K562 (cell line): ENCODE results near the gene PHLDB1. TPM values are rescaled to one million over a fixed set of nuclear protein-coding genes. Genes with fewer than 3 reads are reported as not detected.
A peak's percentile ranks its signal among the peaks of the same experiment; 100 is the strongest.

ENCODE experiments used
- ATAC-seq: fragments of 200-7000 bp; cut with Tn5 transposase; 3 replicates; pipeline ENCODE4 v1.9.1; 2020; ENCODE audit warnings: moderate library complexity
- BruUV-seq: library from RNA; stranded (reverse); fragments of 400-500 nt; replicated peaks from 2 replicates; lab custom pipeline; 2021; lab: Mats Ljungman, UMichigan
- CTCF ChIA-PET: fragments of 300-600 bp; formaldehyde crosslinking; extraction: SDS; loops from one replicate; lab custom pipeline; 2021; ENCODE audit warnings: low intra/inter-chr PET ratio; lab: Yijun Ruan, JAX
- POLR2A ChIA-PET: fragments of 300-600, 350-650 bp; sonication (Branson Sonifier 250); formaldehyde crosslinking; extraction: SDS; loops from one replicate; lab custom pipeline; 2021; ENCODE audit warnings: antibody characterized with exemption, inconsistent platforms; lab: Yijun Ruan, JAX
- DNase-seq, 4 experiments: peaks; one replicate each; pipeline versions ENCODE4 v3.0.0 to v3.0.0-alpha.2; 2011 to 2018; ENCODE audit warnings: low spot score in 3 of 4, mixed read lengths in 3 of 4; ENCODE audit errors: extremely low read depth in 1 of 4
- FAIRE-seq: peaks from 2 replicates; lab custom pipeline; 2011; peaks lifted over from hg19 to GRCh38; lab: Jason Lieb, UNC
- H2AFZ ChIP-seq: 2 replicates; pipeline ENCODE4 v1.6.0; 2011; ENCODE audit warnings: low read depth, low read length, control low read depth, inconsistent platforms
- H3K27ac ChIP-seq: fragments of 200-600 bp; 3 replicates; pipeline ENCODE4 v1.8.0; 2011; ENCODE audit warnings: low read depth, mild to moderate bottlenecking, control low read depth, inconsistent platforms, low read length, moderate library complexity, mixed read lengths; ENCODE audit errors: extremely low read depth
- H3K27me3 ChIP-seq, 2 experiments: fragments of 300-600 bp in 1 of 2; 2 replicates in 1 of 2; 3 replicates in 1 of 2; pipeline versions ENCODE4 v1.6.0 to v1.8.0; 2011; ENCODE audit warnings: inconsistent platforms in 2 of 2, low read length in 2 of 2, mild to moderate bottlenecking in 1 of 2, mixed read lengths in 1 of 2, moderate library complexity in 1 of 2; ENCODE audit not compliant: control insufficient read depth in 2 of 2, insufficient read depth in 2 of 2
- H3K36me3 ChIP-seq: fragments of 300-600 bp; 3 replicates; pipeline ENCODE4 v1.8.0; 2011; ENCODE audit warnings: mild to moderate bottlenecking, low read length, inconsistent platforms; ENCODE audit not compliant: control insufficient read depth, insufficient read depth
- H3K4me1 ChIP-seq, 2 experiments: fragments of 200-600 bp in 1 of 2; replicated peaks in 1 of 2; 2 replicates in 1 of 2; 3 replicates in 1 of 2; pipeline versions ENCODE4 v1.5.1 to v1.8.0; 2011; ENCODE audit warnings: inconsistent platforms in 2 of 2, low read length in 2 of 2, mild to moderate bottlenecking in 1 of 2, mixed read lengths in 1 of 2, moderate library complexity in 1 of 2; ENCODE audit not compliant: control insufficient read depth in 2 of 2, insufficient read depth in 2 of 2
- H3K4me2 ChIP-seq: 2 replicates; pipeline ENCODE4 v1.6.1; 2011; ENCODE audit warnings: low read length, control low read depth, inconsistent platforms, mixed read lengths; ENCODE audit not compliant: insufficient read depth
- H3K4me3 ChIP-seq: fragments of 200-600 bp; sonication (generic), shearing (Covaris generic); 2 replicates; pipeline ENCODE4 v1.5.1; 2016; ENCODE audit warnings: control low read depth, inconsistent platforms
- H3K79me2 ChIP-seq: fragments of 200-600 bp; 3 replicates; pipeline ENCODE4 v1.8.0; 2011; ENCODE audit warnings: low read length, inconsistent platforms; ENCODE audit not compliant: control insufficient read depth, insufficient read depth
- H3K9ac ChIP-seq, 2 experiments: 2 replicates each; pipeline versions ENCODE4 v1.6.0 to v1.6.1; 2011; ENCODE audit warnings: low read depth in 2 of 2, low read length in 2 of 2, control low read depth in 1 of 2, inconsistent platforms in 1 of 2, mild to moderate bottlenecking in 1 of 2, mixed read lengths in 1 of 2; ENCODE audit not compliant: insufficient read depth in 1 of 2
- H3K9me1 ChIP-seq: one replicate; pipeline ENCODE4 v1.6.0; 2011; ENCODE audit warnings: inconsistent platforms, mild to moderate bottlenecking, low read length, moderate library complexity; ENCODE audit not compliant: control insufficient read depth, insufficient read depth
- H3K9me3 ChIP-seq: replicated peaks from 2 replicates; pipeline ENCODE4 v1.5.1; 2011; ENCODE audit warnings: low read depth, low read length, inconsistent platforms; ENCODE audit not compliant: control insufficient read depth, insufficient read depth
- H4K20me1 ChIP-seq: replicated peaks from 2 replicates; pipeline ENCODE4 v1.6.1; 2011; ENCODE audit warnings: low read length, inconsistent platforms, mixed read lengths; ENCODE audit not compliant: control insufficient read depth, insufficient read depth
- ARHGAP35 ChIP-seq: fragments of 450-650 bp; IDR thresholded peaks from 2 replicates; pipeline ENCODE4 v1.6.1; 2018; ENCODE audit not compliant: partially characterized antibody
- CC2D1A ChIP-seq: fragments of 450-650 bp; IDR thresholded peaks from 2 replicates; pipeline ENCODE4 v1.6.1; 2017; ENCODE audit warnings: mild to moderate bottlenecking
- CREM ChIP-seq: IDR thresholded peaks from 2 replicates; pipeline ENCODE4 v1.6.1; 2014; ENCODE audit warnings: antibody characterized with exemption, low read depth
- HOXB6 ChIP-seq: fragments of 250-450 bp; sonication (Bioruptor Pico); IDR thresholded peaks from 2 replicates; pipeline ENCODE4 v1.5.1; 2022; ENCODE audit warnings: mild to moderate bottlenecking, borderline replicate concordance
- MED1 ChIP-seq: sonication (generic); formaldehyde crosslinking; IDR thresholded peaks from 2 replicates; pipeline ENCODE4 v1.8.1; 2023; ENCODE audit warnings: missing genetic modification reagents, borderline replicate concordance
- RBFOX2 ChIP-seq: fragments of 200-400 bp; formaldehyde crosslinking; IDR thresholded peaks from 2 replicates; pipeline ENCODE4 v1.6.1; 2017; ENCODE audit warnings: low read depth, mild to moderate bottlenecking, low read length, moderate library complexity
- SPI1 ChIP-seq: IDR thresholded peaks from 2 replicates; pipeline ENCODE4 v1.6.1; 2011; ENCODE audit warnings: low read depth, low read length, control low read depth, borderline replicate concordance
- ZNF175 ChIP-seq: fragments of 200-800 bp; sonication (Bioruptor generic); IDR thresholded peaks from 2 replicates; pipeline ENCODE4 v1.6.1; 2016; ENCODE audit warnings: low read depth, mild to moderate bottlenecking, missing genetic modification characterization, missing compliant biosample characterization
- ZNF445 ChIP-seq: fragments of 250-450 bp; sonication (Bioruptor Pico); IDR thresholded peaks from 2 replicates; pipeline ENCODE4 v1.4.0; 2020; ENCODE audit warnings: low read depth, mild to moderate bottlenecking, moderate library complexity
- WGBS: fragments of 100-300 bp; shearing (Covaris generic); methylation state at CpG from one replicate; pipeline ENCODE4 v1.1.6; 2016; ENCODE audit warnings: low coverage, mixed read lengths; ENCODE audit not compliant: insufficient coverage; ENCODE audit errors: missing lambda C conversion rate; 5-methylcytosine and 5-hydroxymethylcytosine counted together
- in situ Hi-C: fragments of 300-500 bp; cut with MboI; formaldehyde crosslinking; loops from 4 replicates; pipeline ENCODE4 v1.15.0; 2018; ENCODE audit warnings: inconsistent platforms, mixed read lengths
- intact Hi-C: fragments of 100-400 bp; cut with micrococcal nuclease; formaldehyde crosslinking; loops from 2 replicates; pipeline ENCODE4 v1.14.2; 2022
- polyA plus RNA-seq, 8 experiments: library from polyadenylated mRNA; depleted of rRNA in 4 of 8; stranded (reverse) in 5 of 8; unstranded in 3 of 8; fragments of >200 nt; fragmentation: Nextera tagmentation in 2 of 8; fragmentation: Illumina TruSeq in 1 of 8; extraction: Ambion mirVana in 2 of 8; extraction: Trizol in 1 of 8; gene quantifications; 2 replicates each; pipeline versions ENCODE4 v1.2.1 to v1.2.3, GENCODE V29; 2011 to 2014; ENCODE audit warnings: inconsistent platforms in 1 of 8, missing spikeins in 1 of 8
- total RNA-seq, 7 experiments: library from RNA; depleted of rRNA in 6 of 7; stranded (reverse); fragments of >200 nt in 6 of 7; fragmentation: Illumina TruSeq in 2 of 7; extraction: Trizol in 2 of 7; gene quantifications; 2 replicates each; pipeline versions ENCODE4 v1.2.1 to v1.2.3, GENCODE V29; 2011 to 2021; ENCODE audit warnings: low replicate concordance in 1 of 7
- TF ChIP-seq, protein P1 (sequence below): fragments of 200-800 bp; sonication (Bioruptor generic); IDR thresholded peaks from 2 replicates; pipeline ENCODE4 v1.6.1; 2017; ENCODE audit warnings: missing genetic modification characterization, missing compliant biosample characterization

Gene PHLDB1
- total and polyA plus RNA-seq, 9 of the 15 experiments (the other 6 are each of a cell fraction or from before 2014, with no cell fraction given): 2.0 to 28.7 (median 16.2) TPM

DNA sequence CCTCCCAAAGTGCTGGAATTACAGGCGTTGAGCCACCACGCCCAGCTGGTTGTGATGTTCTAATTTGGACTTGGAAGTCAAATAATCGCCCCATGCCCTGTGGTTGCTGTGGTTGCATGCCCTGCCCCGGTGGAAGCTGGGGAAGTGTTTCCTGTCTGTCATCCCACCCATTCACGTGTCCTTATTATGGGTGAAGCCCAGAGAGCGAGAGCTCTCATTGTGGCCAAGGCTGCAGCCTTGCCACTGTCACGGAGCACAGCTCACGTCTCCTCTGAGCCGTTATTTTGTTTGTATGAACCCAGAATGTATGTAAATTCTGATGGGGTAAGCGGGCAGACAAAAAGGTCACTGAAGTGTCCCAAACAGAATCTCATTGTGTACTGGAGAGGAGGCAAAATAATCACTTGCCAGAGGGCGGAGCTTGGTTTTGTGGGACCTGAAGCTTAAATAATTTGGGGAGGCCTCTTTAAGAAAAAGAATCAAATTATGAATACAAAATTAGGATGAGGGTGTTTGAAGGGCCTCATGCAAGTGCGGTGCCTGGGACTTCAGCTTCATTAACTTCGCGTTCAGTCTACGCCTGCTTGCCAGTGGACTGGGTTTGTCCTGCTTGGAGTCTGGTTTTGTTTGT, 97.8 kb downstream of the PHLDB1 start (continued):
- TF ChIP-seq, protein P1, sequence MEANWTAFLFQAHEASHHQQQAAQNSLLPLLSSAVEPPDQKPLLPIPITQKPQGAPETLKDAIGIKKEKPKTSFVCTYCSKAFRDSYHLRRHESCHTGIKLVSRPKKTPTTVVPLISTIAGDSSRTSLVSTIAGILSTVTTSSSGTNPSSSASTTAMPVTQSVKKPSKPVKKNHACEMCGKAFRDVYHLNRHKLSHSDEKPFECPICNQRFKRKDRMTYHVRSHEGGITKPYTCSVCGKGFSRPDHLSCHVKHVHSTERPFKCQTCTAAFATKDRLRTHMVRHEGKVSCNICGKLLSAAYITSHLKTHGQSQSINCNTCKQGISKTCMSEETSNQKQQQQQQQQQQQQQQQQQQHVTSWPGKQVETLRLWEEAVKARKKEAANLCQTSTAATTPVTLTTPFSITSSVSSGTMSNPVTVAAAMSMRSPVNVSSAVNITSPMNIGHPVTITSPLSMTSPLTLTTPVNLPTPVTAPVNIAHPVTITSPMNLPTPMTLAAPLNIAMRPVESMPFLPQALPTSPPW (CRISPR knock-in tag): no peak
- TF ChIP-seq HOXB6 (CRISPR knock-in tag) (no peak), ARHGAP35 (no peak), CREM (no peak), CC2D1A (no peak), MED1 (no peak), ZNF175 (CRISPR knock-in tag) (no peak), RBFOX2 (no peak)

DNA sequence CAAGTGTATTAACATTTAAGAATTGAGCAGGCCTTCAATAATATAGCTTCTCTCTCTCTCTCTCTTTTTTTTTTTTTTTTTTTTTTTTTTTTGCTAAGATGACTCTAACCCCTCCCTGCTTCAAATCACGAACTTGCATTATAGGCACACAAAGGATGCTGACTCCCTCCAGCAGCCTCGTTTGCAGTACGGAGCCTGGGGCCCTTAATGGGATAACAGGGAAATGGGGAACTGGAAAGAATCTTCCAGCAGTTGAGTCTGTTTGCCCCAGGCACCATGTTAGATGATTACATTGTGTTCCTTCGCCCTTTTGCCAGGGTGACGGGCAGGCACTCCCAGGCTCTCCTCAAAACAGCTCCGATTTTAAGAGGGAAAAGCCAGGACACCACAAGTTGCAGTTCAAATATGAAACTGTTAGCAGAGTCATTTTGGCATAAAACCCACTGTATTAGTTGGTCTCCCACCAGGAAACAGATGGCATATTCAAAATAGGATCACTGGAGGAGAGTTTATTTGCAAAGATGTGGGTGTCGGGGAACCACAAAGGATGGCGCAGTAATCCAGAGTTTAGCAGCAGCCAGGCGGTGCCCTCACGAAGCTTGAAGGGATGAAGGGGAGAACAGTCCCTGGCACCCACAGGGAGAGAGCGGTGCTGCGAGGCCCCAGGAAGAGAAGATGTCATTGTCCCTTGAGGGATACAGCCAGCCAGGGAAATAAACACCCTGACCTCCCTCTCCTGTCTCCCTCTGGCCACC, 98.6 kb downstream of the PHLDB1 start:
- H3K9ac ChIP-seq: no peak overlapping the region
- H3K9me1 ChIP-seq: no peaks in the 10 kb centered on the region
- no peak overlapping the region for H3K27ac ChIP-seq
- WGBS: 71% methylated on average over 11 of the region's 12 CpGs
- no peaks in the 10 kb centered on the region for H3K9me3 ChIP-seq
- H3K27me3 ChIP-seq: no peaks in the 10 kb centered on the region
- no peaks in the 10 kb centered on the region for H3K36me3 ChIP-seq
- ChIA-PET CTCF (no interaction called here), POLR2A (interaction anchor here (0.6 to 0.9 kb wide), 2 partner anchors 14 to 441 kb away, joined by 3 read pairs; no protein-coding TSS in a partner anchor)
- peak overlapping the region; percentile 64 for H2AFZ ChIP-seq
- ATAC-seq: no peak
- BruUV-seq: no TSS peak
- H3K79me2 ChIP-seq: no peaks in the 10 kb centered on the region
- in situ Hi-C loops: no loop called here
- peaks cover 5 to 8% of the 10 kb centered on the region in 2 experiments; a peak in 3 of 5 replicates for H3K4me1 ChIP-seq
- no peak overlapping the region for H3K4me3 ChIP-seq
- TF ChIP-seq ZNF445 (CRISPR knock-in tag) (no peak), SPI1 (0 out of 2 replicates have a peak, but pooled peaks have one; percentile 18)
- no peak for FAIRE-seq
- no peaks in the 10 kb centered on the region for H4K20me1 ChIP-seq
- peak in 1 of 4 experiments; percentile 4 for DNase-seq
- intact Hi-C loops: no loop called here
- no peak overlapping the region for H3K4me2 ChIP-seq
